ENCODE measurements around the gene CAMK4.

CAMK4 gene

DNA sequence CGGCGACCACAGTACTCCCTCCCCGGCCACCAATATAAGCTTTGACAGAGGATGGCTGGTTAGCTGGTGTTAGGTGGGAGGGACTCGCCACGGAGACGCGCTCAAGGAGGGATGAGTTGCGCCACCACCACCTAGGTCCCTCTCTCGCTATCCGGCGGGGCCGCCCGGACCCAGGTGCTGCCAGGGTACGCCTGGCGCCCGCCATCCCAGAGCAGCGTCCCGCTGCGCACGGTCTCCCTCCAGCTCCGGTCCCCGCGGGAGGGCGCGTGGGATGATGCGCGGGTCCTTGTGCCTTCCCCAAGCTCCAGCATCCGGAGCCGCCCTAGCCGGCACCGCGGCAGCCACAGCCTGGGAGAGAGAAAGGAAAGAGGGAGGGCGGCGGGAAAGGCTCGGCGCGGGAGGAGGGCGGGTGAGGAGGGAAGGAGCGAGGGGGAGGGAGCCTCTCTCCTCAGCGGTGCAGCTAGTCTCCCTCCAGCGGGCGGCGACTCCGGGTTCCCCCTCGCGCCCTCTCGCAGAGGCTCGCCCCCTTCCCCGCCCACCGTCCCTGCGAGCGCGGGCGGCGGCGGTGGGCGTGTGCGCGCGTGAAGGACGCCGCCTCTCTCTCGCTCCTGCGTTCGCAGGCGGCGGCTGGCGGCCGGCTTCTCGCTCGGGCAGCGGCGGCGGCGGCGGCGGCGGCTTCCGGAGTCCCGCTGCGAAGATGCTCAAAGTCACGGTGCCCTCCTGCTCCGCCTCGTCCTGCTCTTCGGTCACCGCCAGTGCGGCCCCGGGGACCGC is at the start of gene CAMK4:
CAMK4 (plus strand) TSS at position 598 of the 774 bp plus-strand sequence; CDS start at position 698, 100 bp downstream.
- peak; percentile 68 to 71 for DNase-seq

DNA sequence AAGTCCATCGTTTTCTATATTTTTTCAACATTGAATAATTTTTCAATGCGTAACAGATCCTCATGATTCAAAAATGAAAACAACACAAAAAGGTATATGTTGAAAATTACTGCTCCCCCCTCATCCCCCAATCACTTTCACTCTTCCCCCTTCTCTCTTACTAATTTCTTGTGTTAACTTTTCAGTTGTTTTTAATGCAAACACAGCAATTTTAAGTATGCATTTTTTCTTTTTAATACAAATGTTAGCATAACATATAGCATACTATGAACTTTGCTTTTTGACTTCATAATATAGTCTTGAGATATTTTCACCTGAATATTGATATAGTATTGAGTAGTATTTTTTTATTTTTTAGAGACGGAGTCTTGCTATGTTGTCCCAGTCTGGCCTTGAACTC is 41.1 kb upstream of the CAMK4 start:
- DNase-seq = no peak

DNA sequence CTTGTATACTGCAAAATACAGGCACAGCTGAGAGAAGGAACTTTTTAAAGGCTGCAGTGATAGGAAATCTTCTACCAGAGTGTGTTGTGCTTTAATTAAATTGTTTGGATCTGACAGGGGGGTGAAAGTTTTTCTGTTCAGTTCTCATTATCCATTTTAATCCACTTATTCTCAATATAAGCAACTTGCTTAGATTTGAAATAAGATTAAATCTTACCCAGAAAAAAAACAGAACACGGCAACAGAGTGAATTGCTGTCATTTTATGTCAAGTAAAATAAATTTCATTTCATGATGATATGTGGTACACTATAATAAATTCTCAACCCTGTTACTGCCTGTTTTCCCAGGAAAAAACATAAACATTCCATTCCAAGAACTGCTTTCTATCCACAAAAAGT is 37.1 kb upstream of the CAMK4 start:
- DNase-seq = no peak

DNA sequence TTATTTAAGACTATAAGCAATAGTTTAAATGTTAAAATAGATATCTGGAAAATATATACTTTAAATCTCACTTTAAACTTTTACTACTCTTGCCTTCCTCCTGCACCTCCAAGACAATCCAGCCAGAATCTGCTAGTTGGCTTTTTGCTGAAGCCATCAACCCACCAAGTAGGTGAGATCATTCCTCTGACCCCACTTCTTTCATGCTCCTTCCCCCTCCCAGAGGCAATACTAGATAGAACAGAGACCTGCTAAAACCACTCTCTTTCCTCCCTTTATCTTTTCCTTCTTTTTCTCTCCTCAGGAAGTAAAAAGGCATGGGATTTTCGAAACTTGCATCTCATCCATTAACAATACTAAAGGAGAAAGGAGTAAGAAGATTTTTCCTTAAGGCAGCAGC is 30.1 kb upstream of the CAMK4 start:
- DNase-seq = no peak

DNA sequence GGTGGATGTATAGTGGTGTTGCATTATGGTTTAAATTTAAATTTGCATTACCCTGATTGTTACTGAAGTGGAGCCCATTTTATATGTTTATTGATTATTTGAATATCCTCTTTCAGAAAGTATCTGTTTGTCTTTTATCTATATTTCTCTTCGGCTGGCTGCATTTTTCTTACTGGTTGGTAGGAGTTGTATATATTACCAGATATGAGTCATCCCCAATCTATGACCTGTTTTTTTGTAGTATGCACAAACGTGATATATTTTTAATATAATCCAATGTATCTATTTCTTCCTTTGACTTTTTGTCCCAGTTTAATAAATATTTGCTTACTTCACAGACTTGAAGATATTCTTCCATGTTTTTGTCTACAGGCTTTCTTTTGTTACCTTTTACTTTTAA is 29.3 kb upstream of the CAMK4 start:
- DNase-seq = no peak

DNA sequence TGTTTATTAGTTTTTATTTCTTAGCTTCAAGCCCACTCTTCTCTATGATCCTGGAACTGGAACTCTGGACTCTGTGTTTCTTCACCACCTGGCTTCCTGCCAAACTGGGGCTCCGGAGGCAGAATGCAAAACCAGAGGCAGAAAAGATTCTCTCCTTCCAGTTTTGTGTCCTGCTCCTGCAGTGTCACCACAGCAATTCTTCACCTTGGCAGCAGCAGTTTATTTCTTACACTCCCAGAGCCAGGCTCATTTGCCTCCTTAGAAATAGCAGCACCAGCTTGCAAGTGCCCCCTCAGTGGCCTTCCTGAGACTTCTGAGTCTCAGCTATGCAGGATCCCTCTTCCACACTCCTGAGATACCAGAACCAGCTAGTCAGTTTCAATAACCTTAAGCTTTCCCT is 26.7 kb upstream of the CAMK4 start:
- DNase-seq = no peak

DNA sequence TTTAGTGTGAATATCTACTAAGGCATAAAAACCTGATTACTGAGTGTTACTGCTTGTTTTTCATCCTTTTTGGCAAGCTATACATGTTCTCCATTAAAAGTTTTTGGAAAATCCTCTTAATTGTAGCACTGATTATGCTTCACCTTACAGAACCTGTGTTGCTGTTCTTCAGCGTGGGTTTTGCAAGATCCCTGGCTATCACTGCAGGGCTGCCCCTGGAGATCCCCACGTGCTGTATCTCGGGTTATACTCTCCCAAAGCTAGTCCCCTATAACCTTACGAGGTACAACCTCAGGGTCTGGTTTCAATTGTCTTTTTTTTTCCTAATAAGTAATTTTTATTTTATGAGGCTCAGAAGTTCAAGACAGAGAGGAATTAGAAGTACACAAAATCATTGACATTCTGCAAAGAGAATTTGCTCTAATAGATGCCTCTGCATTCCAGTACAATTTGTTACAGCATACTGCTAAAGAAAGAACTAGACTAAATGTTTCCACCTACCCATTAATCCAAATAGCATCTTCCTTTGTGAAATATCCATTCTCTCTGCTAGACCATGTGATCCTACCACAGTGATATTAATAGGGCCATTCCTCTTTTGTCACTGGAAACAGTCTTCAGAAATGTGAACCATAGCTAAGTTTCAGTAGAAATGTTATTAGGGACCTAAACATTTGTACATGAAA is 25.8 kb upstream of the CAMK4 start:
- no peak for DNase-seq

DNA sequence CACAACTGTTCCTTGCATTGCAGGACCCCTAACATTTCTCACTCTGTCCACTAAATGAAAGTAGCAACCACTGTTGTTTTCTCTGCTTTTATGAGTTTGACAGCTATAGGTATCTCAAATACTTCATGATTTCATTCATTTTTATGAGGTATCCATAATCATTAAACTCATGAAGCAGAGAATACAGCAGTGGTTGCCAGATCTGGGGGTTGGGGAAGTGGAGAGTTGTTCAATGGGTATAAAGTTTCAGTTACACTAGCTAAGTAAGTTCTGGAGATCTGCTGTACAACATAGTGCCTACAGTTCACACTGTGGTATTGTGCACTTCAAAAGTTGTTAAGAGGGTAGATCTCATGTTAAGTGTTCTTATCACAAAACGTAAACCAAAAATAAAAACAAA is 23.4 kb upstream of the CAMK4 start:
- no peak for DNase-seq

DNA sequence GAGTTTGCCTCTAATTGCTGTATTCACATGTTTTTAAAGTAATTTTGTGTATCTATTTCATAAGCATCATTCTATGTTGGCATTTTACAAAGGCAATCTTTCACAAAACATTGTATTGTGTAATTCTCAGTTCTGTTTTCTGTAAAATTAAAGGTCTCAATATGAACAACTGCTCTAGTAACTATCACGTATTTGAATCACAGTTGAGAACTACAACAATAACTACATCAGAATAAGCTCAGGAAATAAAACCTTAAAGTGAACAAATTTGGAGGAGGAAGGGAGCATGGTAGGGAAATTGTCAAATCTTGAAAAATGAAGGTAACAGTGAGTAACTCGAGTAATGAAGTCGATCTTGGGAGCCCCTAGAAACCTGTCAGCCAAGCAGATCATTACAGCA is 22.5 kb upstream of the CAMK4 start:
- no peak for DNase-seq

DNA sequence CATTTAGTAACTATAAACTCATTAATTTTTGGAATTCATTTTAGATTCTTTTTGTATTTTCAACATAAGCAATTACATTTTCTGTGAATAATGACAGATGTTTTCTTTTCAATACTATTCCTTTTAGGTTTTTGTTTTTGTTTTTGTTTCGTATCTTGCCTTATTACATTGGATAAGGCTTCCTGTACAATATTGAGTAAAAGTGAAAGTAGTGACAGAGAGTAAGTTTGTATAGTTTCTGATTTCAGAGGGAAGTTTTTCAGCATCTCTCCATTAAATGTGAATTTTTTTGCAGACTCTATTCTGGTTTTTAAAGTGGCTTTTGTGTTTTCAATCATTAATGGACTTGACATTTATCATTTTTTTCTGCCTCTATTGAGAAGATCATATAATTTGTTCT is 12.8 kb upstream of the CAMK4 start:
- no peak for DNase-seq

DNA sequence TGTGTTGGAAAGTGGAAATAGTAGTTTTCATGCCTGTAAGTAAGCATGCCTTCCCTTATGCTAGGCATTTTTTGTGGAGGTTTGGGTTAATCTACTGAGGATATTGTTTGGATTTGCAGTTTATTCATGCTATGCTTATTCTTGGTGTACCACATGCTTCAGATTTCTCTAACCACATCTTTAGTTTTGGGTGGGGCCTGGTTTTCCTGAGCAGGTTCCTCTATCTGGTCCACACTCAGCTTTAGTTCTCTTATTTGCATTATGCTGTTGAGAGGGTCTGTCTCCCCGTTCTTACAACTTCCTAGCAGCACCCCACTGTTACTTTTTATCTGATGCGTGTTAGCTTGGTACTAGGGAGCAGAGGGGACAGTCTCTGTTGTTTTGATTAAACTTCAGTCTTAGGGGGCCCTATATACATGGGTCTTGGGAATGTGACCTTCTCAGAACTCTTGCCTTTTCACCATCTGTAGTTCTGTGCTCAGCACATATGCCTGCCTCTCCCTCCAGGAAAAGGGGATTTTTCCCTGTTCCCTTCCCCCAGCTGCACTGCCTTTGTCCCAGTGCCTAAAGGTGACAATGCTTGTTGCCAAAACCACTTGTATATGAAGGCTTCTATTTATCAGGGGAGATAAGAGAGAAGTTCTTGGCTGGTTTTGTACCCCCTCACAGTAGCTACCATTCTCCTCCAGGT is 10.0 kb upstream of the CAMK4 start:
- no peak for DNase-seq

DNA sequence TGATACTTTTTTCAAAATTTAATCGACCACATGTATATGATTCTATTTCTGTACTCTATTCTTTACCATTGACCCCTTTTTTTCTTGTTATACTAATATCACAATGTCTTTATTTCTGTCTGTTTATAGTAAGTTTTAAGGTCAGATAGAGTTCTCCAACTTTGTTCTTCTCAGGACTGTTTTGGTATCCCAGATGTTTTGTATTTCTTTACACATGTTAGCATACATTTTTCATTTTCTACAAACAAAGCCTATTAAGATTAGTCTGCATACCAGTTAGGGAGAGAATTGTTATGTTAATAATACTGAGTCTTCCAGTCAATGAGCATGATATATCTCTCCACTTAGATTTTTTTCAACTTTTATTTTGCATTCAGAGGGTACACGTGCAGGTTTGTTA is 8.2 kb upstream of the CAMK4 start:
- DNase-seq = no peak

DNA sequence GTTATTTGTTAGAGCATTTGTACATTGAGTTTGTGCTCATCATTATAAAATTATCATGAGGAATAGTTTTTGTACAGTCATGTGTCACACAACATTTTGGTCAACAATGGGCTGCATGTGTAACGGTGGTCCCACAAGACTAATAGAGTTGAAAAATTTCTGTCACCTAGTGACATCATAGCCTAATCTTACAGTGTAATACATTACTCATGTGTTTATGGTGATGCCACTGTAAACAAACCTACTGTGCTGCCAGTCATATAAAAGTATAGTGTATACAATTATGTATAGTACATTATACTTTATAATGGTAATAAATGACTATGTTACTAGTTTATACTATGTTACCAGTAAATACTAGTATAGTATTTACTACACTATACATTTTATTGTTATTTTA is 3.0 kb upstream of the CAMK4 start:
- no peak for DNase-seq

DNA sequence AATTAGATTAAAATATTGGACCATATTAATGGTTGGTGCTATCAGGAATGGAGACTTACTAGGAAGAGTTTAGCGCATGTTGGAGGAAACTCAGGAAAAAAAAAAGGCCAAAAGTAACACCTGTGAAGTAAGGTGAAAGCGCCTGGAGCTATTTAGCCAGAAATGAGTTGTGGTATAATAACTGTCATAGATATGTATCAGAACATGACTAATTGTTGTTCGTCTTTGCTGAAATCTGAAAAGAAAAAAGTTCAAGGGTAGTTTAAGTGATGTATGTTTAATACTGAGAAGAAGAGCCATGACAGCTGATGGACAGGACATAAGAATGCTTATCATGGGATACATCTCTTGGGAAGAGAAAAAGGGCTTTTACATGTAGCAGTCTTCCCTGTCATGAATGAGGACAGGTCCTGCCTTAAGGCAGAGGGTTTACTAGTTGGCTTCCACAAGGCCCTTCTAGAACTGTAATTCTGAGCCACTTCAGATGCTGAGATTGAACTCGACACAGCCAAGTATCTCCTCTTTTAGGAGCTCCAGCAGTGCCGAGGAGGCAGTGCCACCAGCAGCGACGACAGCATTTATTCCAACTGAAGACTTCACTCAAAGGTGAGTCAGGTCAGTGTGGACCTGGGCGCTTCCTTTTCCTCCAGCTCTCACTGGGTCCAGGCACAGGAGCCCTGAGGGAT is 940 bp upstream of the CAMK4 start:
- no peak for DNase-seq

DNA sequence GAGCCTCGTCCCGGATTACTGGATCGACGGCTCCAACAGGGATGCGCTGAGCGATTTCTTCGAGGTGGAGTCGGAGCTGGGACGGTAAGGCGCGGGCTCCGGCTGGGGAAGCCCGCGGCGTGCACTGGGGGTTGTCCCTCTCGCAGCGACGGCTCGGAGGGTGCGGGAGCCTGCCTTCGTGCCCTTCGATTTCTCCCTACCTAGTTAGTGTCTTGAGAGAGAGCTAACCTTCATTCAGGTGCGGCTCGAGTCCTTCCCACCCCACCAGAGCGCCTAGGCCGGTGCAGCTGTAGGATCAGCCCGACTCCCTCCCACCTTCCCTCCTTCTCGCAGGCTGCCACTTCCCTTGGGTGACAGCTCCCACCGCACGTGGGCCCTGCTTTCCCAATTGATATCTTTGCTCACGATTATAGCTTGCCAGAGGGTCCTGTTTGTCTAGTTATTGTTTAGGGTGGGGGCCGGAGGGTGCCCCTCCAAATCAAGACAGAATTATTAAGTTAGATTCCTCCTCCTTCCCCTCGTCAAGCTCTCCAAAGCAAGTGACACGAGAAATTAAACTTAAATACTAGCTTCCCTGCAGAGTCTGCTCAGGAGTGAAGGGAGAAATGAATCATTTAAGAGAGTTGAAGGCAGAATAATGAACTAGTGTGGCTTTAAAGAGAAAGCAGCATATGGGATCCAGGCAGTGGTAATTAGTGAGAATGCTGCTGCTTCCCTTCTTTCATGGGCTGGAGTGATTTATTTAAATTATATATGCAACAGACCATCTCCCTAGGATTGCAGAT is 569 bp downstream of the CAMK4 start:
- peak in 1 of 2 donors; percentile 22 for DNase-seq

DNA sequence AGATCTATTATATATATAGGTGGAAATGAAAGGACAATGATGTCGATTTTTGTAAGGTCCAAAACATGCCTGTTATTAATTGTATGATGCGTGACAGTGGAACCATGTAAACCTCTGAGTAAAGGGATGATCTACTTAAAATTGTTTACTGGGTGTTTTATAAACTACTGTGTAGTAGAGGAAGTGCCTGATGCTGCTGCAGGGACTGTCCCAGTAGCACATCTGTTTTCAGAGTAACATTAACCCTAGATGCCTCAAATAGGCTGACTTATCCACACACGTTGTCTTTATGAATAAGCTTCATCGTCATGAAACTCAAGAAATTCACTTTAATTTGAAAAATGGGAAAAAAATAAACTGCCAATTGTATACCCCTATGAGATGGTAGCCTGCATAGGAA is 1.7 kb downstream of the CAMK4 start:
- no peak for DNase-seq

DNA sequence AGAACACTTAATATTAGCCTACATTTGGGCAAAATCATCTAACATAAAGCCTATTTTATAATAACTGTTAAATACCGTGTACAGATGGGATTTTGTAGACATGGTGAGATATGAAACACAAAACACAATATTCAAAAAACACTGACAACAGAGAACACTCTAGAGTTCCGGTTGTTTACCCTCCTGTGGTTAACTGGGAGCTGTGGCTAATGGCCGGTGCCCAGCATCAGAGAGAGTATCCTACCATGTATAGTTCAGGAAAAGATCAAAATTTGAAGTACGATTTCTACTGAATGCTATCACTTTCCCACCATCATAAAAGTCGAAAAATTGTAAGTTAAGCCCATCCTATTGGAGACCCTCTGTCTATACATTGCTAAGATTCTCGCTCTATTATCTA is 2.4 kb downstream of the CAMK4 start:
- DNase-seq = no peak

DNA sequence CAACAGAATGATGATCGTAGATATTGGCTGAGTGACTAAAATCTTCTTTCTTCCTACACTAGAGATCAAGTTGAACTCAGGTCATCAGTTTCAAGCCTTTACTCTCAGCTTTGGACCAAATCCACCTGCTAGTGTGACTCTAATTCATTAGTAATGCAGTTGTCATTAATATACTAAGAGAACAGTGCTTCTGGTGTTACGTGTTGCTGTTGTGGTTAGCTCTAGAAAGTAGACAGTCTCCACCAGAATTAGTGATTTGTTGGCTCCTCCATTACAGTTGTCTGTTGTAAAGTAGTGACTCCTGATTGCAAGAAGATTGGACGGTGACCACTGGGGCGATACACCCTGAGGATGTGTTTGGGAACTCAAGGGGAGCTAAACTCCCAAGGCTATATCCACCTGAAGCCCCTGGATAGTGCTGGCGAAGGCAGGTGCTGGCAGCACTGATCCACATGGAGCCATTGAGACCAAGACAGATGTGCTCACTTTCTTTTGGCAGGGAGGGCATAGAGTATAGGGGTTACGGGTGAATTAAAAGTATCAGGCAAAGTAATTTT is 3.1 kb downstream of the CAMK4 start:
- DNase-seq = no peak

DNA sequence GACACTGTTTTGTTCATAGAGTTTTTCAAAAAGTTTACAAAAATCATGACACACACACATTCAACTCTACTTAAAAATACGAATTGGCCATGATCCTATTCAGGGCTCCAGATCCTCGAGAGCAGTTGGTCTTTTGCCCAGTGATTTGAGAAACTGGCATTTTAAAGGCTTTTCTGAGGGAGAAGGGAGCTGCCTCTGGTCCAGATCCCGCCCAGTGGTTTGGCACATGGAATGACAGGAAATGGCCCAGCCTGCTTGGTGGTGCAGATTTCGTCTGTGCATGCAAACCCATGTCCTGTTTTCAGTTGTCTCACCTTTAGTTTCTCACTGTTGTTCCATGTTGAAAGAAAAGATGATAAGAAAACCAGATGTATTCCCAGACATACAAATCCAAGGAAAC is 3.6 kb downstream of the CAMK4 start:
- DNase-seq = no peak

DNA sequence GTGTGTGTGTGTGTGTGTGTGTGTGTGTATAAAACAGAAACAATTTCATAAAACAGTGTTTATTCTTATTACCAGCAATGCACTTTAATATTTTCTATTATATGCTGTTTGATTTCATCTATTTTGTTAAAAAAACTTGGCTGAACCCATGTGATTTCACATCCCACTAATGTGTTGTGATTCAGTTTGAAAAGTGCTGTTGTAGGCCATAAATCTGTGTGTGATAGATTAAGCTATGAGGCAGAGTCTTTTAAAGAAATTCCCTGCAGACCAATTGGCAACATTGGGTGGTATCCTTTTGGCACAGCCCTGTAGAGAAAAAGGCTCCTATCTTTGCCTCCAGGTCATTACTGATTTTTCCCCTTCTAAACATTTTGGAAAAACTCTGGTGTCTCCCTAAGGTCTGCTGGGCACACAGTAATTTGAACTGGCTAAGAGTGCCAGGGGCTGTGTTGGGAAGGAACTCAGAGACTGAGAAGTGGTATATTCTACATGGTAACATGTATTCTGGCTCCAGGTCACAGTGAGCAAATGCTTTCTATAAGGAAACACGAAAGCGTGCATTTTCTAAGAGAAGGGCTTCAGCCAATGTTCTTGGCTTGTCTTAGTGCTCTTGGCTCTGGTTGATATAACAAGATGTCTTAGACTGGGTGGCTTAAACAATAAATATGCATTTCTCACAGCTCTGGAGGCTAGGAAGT is 4.5 kb downstream of the CAMK4 start:
- no peak for DNase-seq

DNA sequence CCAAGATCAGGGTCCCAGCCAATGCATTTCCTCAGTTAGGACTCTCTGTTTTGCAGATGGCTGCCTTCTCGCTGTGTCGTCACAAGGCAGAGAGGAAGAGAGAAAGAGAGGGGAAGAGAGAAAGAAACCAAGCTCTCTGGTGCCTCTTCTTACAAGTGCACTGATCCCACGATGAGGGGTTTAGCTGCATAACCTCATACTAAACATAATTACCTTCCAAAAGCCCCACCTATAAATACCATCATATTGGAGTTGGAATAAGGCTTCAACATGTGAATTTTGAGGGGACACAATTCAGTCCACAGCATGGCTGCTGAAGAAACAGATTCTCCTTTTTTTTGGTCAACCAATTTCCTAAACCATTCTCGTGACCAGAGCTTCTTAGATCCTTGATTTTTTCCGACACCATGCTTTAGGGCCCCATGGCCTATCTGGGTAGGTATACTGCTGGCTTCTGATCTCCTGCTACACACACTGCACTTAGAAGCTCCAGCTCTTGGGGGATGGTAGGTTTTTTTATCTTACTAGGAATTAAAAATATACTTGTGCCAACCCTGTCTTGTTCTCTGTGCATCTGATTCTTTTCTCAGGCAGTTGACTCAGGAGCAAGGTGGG is 5.1 kb downstream of the CAMK4 start:
- DNase-seq = no peak
